ENCODE measurements around the gene LCN6.
A peak's percentile ranks its signal among the peaks of the same experiment; 100 is the strongest.

The LCN6 gene

GRCh38 chr9:136701668-136702053 lies 46.7 kb downstream of the LCN6 start:
- Histone ChIP-seq H3K9ac (ENCODE audit: low read length) (no peak overlapping the region), H4K20me1 (ENCODE audit: low read depth, low read length) (no peaks in the 10 kb centered on the region), H3F3A (ENCODE audit: insufficient read depth) (no peaks in the 10 kb centered on the region), H3K27ac (ENCODE audit: low read depth, low read length) (no peak overlapping the region), H2AFZ (ENCODE audit: low read depth, low read length, severe bottlenecking) (no peak overlapping the region), H3K27me3 (ENCODE audit: low read length) (no peaks in the 10 kb centered on the region), H3K79me2 (ENCODE audit: insufficient read depth, low read length) (no peaks in the 10 kb centered on the region), H3K9me2 (replicated peaks; ENCODE audit: insufficient read depth, low read length) (no peaks in the 10 kb centered on the region), H3K36me3 (ENCODE audit: low read length) (no peaks in the 10 kb centered on the region), H3K4me3 (ENCODE audit: insufficient read depth, low read length, poor library complexity, severe bottlenecking) (no peak overlapping the region), H3K9me3 (ENCODE audit: insufficient read depth, low read length) (no peaks in the 10 kb centered on the region), H3K4me2 (ENCODE audit: low read depth, low read length, poor library complexity, severe bottlenecking) (no peak overlapping the region)
- TF ChIP-seq EZH2phosphoT487 (conservative IDR thresholded peaks at IDR 0.05; ENCODE audit: low read length) (no peak), CTCF (IDR thresholded peaks at IDR 0.05; ENCODE audit: insufficient read depth, low read length, poor library complexity, severe bottlenecking) (no peak)

GRCh38 chr9:136700959-136701667 lies 47.2 kb downstream of the LCN6 start:
- Histone ChIP-seq H3K4me2 (ENCODE audit: low read depth, low read length, poor library complexity, severe bottlenecking) (peak overlapping the region; percentile 33), H3K27ac (ENCODE audit: low read depth, low read length) (no peak overlapping the region)

GRCh38 chr9:136700304-136700703 lies 48.0 kb downstream of the LCN6 start:
- no peak overlapping the region for H3K9ac ChIP-seq (ENCODE audit: low read length)
- H3K4me2 ChIP-seq (ENCODE audit: low read depth, low read length, poor library complexity, severe bottlenecking), result no peak overlapping the region
- no peaks in the 10 kb centered on the region for H3F3A ChIP-seq (ENCODE audit: insufficient read depth)
- no peak overlapping the region for H3K27ac ChIP-seq (ENCODE audit: low read depth, low read length)
- H3K36me3 ChIP-seq (ENCODE audit: low read length), result no peaks in the 10 kb centered on the region
- no peaks in the 10 kb centered on the region for H3K79me2 ChIP-seq (ENCODE audit: insufficient read depth, low read length)
- H3K9me2 ChIP-seq (replicated peaks; ENCODE audit: insufficient read depth, low read length), result no peaks in the 10 kb centered on the region
- H3K9me3 ChIP-seq (ENCODE audit: insufficient read depth, low read length), result no peaks in the 10 kb centered on the region
- H3K4me3 ChIP-seq (ENCODE audit: insufficient read depth, low read length, poor library complexity, severe bottlenecking), result no peak overlapping the region
- TF ChIP-seq CTCF (IDR thresholded peaks at IDR 0.05; ENCODE audit: insufficient read depth, low read length, poor library complexity, severe bottlenecking), result no peak
- no peak for TF ChIP-seq EZH2phosphoT487 (conservative IDR thresholded peaks at IDR 0.05; ENCODE audit: low read length)
- H2AFZ ChIP-seq (ENCODE audit: low read depth, low read length, severe bottlenecking), result no peak overlapping the region
- H4K20me1 ChIP-seq (ENCODE audit: low read depth, low read length), result no peaks in the 10 kb centered on the region
- H3K27me3 ChIP-seq (ENCODE audit: low read length), result no peaks in the 10 kb centered on the region

More at GRCh38 chr9:136700959-136701667, 47.2 kb downstream of the LCN6 start:
- no peaks in the 10 kb centered on the region for H4K20me1 ChIP-seq (ENCODE audit: low read depth, low read length)
- no peak overlapping the region for H3K9ac ChIP-seq (ENCODE audit: low read length)
- no peaks in the 10 kb centered on the region for H3K36me3 ChIP-seq (ENCODE audit: low read length)
- no peak overlapping the region for H3K4me3 ChIP-seq (ENCODE audit: insufficient read depth, low read length, poor library complexity, severe bottlenecking)
- no peaks in the 10 kb centered on the region for H3F3A ChIP-seq (ENCODE audit: insufficient read depth)
- no peaks in the 10 kb centered on the region for H3K79me2 ChIP-seq (ENCODE audit: insufficient read depth, low read length)
- H3K9me3 ChIP-seq (ENCODE audit: insufficient read depth, low read length), result no peaks in the 10 kb centered on the region
- H2AFZ ChIP-seq (ENCODE audit: low read depth, low read length, severe bottlenecking), result no peak overlapping the region
- H3K27me3 ChIP-seq (ENCODE audit: low read length), result no peaks in the 10 kb centered on the region
- no peaks in the 10 kb centered on the region for H3K9me2 ChIP-seq (replicated peaks; ENCODE audit: insufficient read depth, low read length)
- TF ChIP-seq CTCF (IDR thresholded peaks at IDR 0.05; ENCODE audit: insufficient read depth, low read length, poor library complexity, severe bottlenecking), result no peak
- no peak for TF ChIP-seq EZH2phosphoT487 (conservative IDR thresholded peaks at IDR 0.05; ENCODE audit: low read length)

All from SU-DHL-6 (cell line).